Osteoblast (primary cell): ENCODE measurements around the gene SYT14. TPM values are rescaled to one million over a fixed set of nuclear protein-coding genes. Genes with fewer than 3 reads are reported as not detected.
"Not testable (repeated sequence)": the region's sequence is repeated elsewhere in the genome, so short reads cannot be mapped to it uniquely, and the experiment has no call there.

Experiments used
- DNase-seq: peaks from one replicate; pipeline ENCODE4 v3.0.0; 2011; ENCODE audit warnings: low spot score, mixed read lengths; ENCODE audit not compliant: insufficient read length; ENCODE audit errors: missing footprints
- H2AFZ ChIP-seq: 2 replicates; pipeline ENCODE4 v1.6.0; 2011; ENCODE audit warnings: mild to moderate bottlenecking, low read length
- H3K27ac ChIP-seq: 2 replicates; pipeline ENCODE4 v1.5.1; 2011; ENCODE audit warnings: mild to moderate bottlenecking, low read depth, low read length, moderate library complexity
- H3K27me3 ChIP-seq: 2 replicates; pipeline ENCODE4 v1.6.0; 2012; ENCODE audit warnings: mild to moderate bottlenecking, control low read depth, inconsistent platforms, low read length, moderate library complexity; ENCODE audit not compliant: insufficient read depth
- H3K36me3 ChIP-seq: 2 replicates; pipeline ENCODE4 v1.5.1; 2011; ENCODE audit warnings: mild to moderate bottlenecking, low read length, control low read depth, moderate library complexity; ENCODE audit not compliant: insufficient read depth
- H3K4me1 ChIP-seq: 2 replicates; pipeline ENCODE4 v1.5.1; 2011; ENCODE audit warnings: mild to moderate bottlenecking, low read length, control low read depth, moderate library complexity; ENCODE audit not compliant: insufficient read depth
- H3K4me2 ChIP-seq: 2 replicates; pipeline ENCODE4 v1.6.0; 2011; ENCODE audit warnings: mild to moderate bottlenecking, low read length; ENCODE audit not compliant: insufficient read depth
- H3K4me3 ChIP-seq: fragments of 200-600 bp; sonication (generic); 3 replicates; pipeline ENCODE4 v1.5.1; 2012; ENCODE audit warnings: mild to moderate bottlenecking, low read length, inconsistent platforms; ENCODE audit not compliant: insufficient read depth
- H3K79me2 ChIP-seq: 2 replicates; pipeline ENCODE4 v1.6.0; 2012; ENCODE audit warnings: mild to moderate bottlenecking, low read length, control low read depth, inconsistent platforms; ENCODE audit not compliant: insufficient read depth
- H3K9me3 ChIP-seq: 2 replicates; pipeline ENCODE4 v1.5.1; 2011; ENCODE audit warnings: low read depth, low read length, control low read depth
- H4K20me1 ChIP-seq: 2 replicates; pipeline ENCODE4 v1.6.0; 2012; ENCODE audit warnings: mild to moderate bottlenecking, low read length, control low read depth; ENCODE audit not compliant: insufficient read depth
- CTCF ChIP-seq: IDR thresholded peaks from 2 replicates; pipeline ENCODE4 v1.5.1; 2011; ENCODE audit warnings: mild to moderate bottlenecking, low read depth, low read length, moderate library complexity; ENCODE audit errors: extremely low read depth
- total RNA-seq: library from RNA; depleted of rRNA; stranded (reverse); fragments of >200 nt; gene quantifications from 2 replicates; pipeline ENCODE4 v1.2.3, GENCODE V29; 2012

SYT14 gene
- total RNA-seq, 1 donor = 0.36 TPM

GRCh38 chr1:209911746-209912145, 26.3 kb upstream of the SYT14 start:
- H3K4me3 ChIP-seq = no peak overlapping the region
- no peaks in the 10 kb centered on the region for H3K36me3 ChIP-seq
- H2AFZ ChIP-seq = no peak overlapping the region
- no peak for DNase-seq
- H3K27me3 ChIP-seq = no peaks in the 10 kb centered on the region
- no peak overlapping the region for H3K27ac ChIP-seq
- H3K4me2 ChIP-seq = no peak overlapping the region
- TF ChIP-seq CTCF = no peak
- H3K79me2 ChIP-seq = no peaks in the 10 kb centered on the region
- H4K20me1 ChIP-seq = no peaks in the 10 kb centered on the region
- H3K4me1 ChIP-seq = no peaks in the 10 kb centered on the region
- no peaks in the 10 kb centered on the region for H3K9me3 ChIP-seq

GRCh38 chr1:209912306-209912705, 25.7 kb upstream of the SYT14 start:
- H3K4me2 ChIP-seq = no peak overlapping the region
- H3K79me2 ChIP-seq = no peaks in the 10 kb centered on the region
- H4K20me1 ChIP-seq = no peaks in the 10 kb centered on the region

GRCh38 chr1:209919637-209920036, 18.4 kb upstream of the SYT14 start:
- not testable (repeated sequence) for H2AFZ ChIP-seq, H3K4me1 ChIP-seq, H3K9me3 ChIP-seq, H3K79me2 ChIP-seq, H4K20me1 ChIP-seq, H3K27ac ChIP-seq, H3K4me2 ChIP-seq, H3K4me3 ChIP-seq, DNase-seq, H3K36me3 ChIP-seq, H3K27me3 ChIP-seq

More at GRCh38 chr1:209912306-209912705, 25.7 kb upstream of the SYT14 start:
- no peaks in the 10 kb centered on the region for H3K36me3 ChIP-seq
- H3K9me3 ChIP-seq = no peaks in the 10 kb centered on the region
- H2AFZ ChIP-seq = no peak overlapping the region
- DNase-seq = no peak
- TF ChIP-seq CTCF = no peak
- no peaks in the 10 kb centered on the region for H3K27me3 ChIP-seq
- no peak overlapping the region for H3K27ac ChIP-seq
- no peak overlapping the region for H3K4me3 ChIP-seq
- no peaks in the 10 kb centered on the region for H3K4me1 ChIP-seq

- Histone ChIP-seq H4K20me1 (no peaks in the 10 kb centered on the region), H3K4me2 (no peak overlapping the region), H3K4me3 (no peak overlapping the region), H2AFZ (no peak overlapping the region), H3K36me3 (no peaks in the 10 kb centered on the region), H3K9me3 (no peaks in the 10 kb centered on the region), H3K27ac (no peak overlapping the region), H3K4me1 (peaks cover 3% of the 10 kb centered on the region), H3K27me3 (no peaks in the 10 kb centered on the region), H3K79me2 (no peaks in the 10 kb centered on the region)
- DNase-seq = no peak
- TF ChIP-seq CTCF = no peak
Measured at GRCh38 chr1:209920844-209921243, 17.2 kb upstream of the SYT14 start.

- peaks cover 8% of the 10 kb centered on the region for H3K4me1 ChIP-seq
- no peak overlapping the region for H3K27ac ChIP-seq
- H3K79me2 ChIP-seq = no peaks in the 10 kb centered on the region
- no peak overlapping the region for H2AFZ ChIP-seq
- no peaks in the 10 kb centered on the region for H3K36me3 ChIP-seq
- H3K4me2 ChIP-seq = no peak overlapping the region
- H4K20me1 ChIP-seq = no peaks in the 10 kb centered on the region
- DNase-seq = no peak
- no peaks in the 10 kb centered on the region for H3K9me3 ChIP-seq
- H3K27me3 ChIP-seq = no peaks in the 10 kb centered on the region
- H3K4me3 ChIP-seq = no peak overlapping the region
- TF ChIP-seq CTCF = no peak
Measured at GRCh38 chr1:209924390-209924789, 13.6 kb upstream of the SYT14 start.
